SU-DHL-6 (cell line): Measurements from ENCODE around the gene KPRP.

Source experiments
- H2AFZ ChIP-seq: fragments of 200-600 bp; sonication (generic); 2 replicates; pipeline ENCODE4 v1.6.1; 2014; ENCODE audit warnings: low read depth, mild to moderate bottlenecking, moderate library complexity, mixed read lengths, antibody characterized with exemption, low read length; ENCODE audit not compliant: severe bottlenecking
- H3F3A ChIP-seq: fragments of 200-600 bp; shearing (Covaris generic); 2 replicates; pipeline ENCODE4 v1.6.0; 2016; ENCODE audit warnings: antibody characterized with exemption, mild to moderate bottlenecking; ENCODE audit not compliant: insufficient read depth
- H3K27ac ChIP-seq: fragments of 200-600 bp; sonication (generic); 2 replicates; pipeline ENCODE4 v1.5.1; 2016; ENCODE audit warnings: low read depth, mild to moderate bottlenecking, low read length, moderate library complexity, mixed read lengths
- H3K27me3 ChIP-seq: fragments of 200-600 bp; sonication (generic), shearing (Covaris generic); 2 replicates; pipeline ENCODE4 v1.6.0; 2014; ENCODE audit warnings: mild to moderate bottlenecking, low read length
- H3K36me3 ChIP-seq: fragments of 200-600 bp; sonication (generic); 2 replicates; pipeline ENCODE4 v1.6.1; 2014; ENCODE audit warnings: mild to moderate bottlenecking, low read length, mixed read lengths
- H3K4me2 ChIP-seq: fragments of 300-600, 200-600 bp; shearing (Covaris generic), sonication (generic); 2 replicates; pipeline ENCODE4 v1.6.0; 2014; ENCODE audit warnings: low read length, low read depth, mild to moderate bottlenecking; ENCODE audit not compliant: poor library complexity, severe bottlenecking
- H3K4me3 ChIP-seq: fragments of 200-600 bp; sonication (generic); 2 replicates; pipeline ENCODE4 v1.5.1; 2014; ENCODE audit warnings: antibody characterized with exemption, low read length, mild to moderate bottlenecking, mixed read lengths; ENCODE audit not compliant: insufficient read depth, poor library complexity, severe bottlenecking
- H3K79me2 ChIP-seq: fragments of 200-600 bp; sonication (generic); 2 replicates; pipeline ENCODE4 v1.6.1; 2014; ENCODE audit warnings: mild to moderate bottlenecking, low read length, moderate library complexity; ENCODE audit not compliant: insufficient read depth
- H3K9ac ChIP-seq: fragments of 200-600 bp; sonication (generic); 2 replicates; pipeline ENCODE4 v1.7.0; 2014; ENCODE audit warnings: mild to moderate bottlenecking, low read length
- H3K9me2 ChIP-seq: fragments of 200-600 bp; sonication (generic); replicated peaks from 2 replicates; pipeline ENCODE4 v1.6.1; 2014; ENCODE audit warnings: low read length; ENCODE audit not compliant: insufficient read depth
- H3K9me3 ChIP-seq: fragments of 200-600 bp; sonication (generic); 2 replicates; pipeline ENCODE4 v1.6.1; 2014; ENCODE audit warnings: low read length, mixed read lengths; ENCODE audit not compliant: insufficient read depth
- H4K20me1 ChIP-seq: fragments of 200-600 bp; sonication (generic); 2 replicates; pipeline ENCODE4 v1.6.1; 2014; ENCODE audit warnings: low read depth, mild to moderate bottlenecking, antibody characterized with exemption, low read length, moderate library complexity, mixed read lengths
- CTCF ChIP-seq: fragments of 200-600 bp; sonication (generic); IDR thresholded peaks from one replicate; pipeline ENCODE4 v1.5.1; 2017; ENCODE audit warnings: antibody characterized with exemption, mild to moderate bottlenecking, low read length, moderate library complexity; ENCODE audit not compliant: insufficient read depth, poor library complexity, severe bottlenecking
- EZH2phosphoT487 ChIP-seq: fragments of 200-600 bp; sonication (generic), shearing (Covaris generic); conservative IDR thresholded peaks from 2 replicates; pipeline ENCODE4 v1.6.1; 2018; ENCODE audit warnings: mild to moderate bottlenecking, antibody characterized with exemption, low read length, moderate library complexity, mixed read lengths

The KPRP gene

GRCh38 chr1:152739841-152740240 is 18.0 kb upstream of the KPRP start:
- Histone ChIP-seq H3F3A (no peaks in the 10 kb centered on the region), H3K27ac (no peak overlapping the region), H3K9me2 (no peaks in the 10 kb centered on the region), H3K4me3 (no peak overlapping the region), H2AFZ (no peak overlapping the region), H3K79me2 (no peaks in the 10 kb centered on the region), H4K20me1 (no peaks in the 10 kb centered on the region), H3K27me3 (no peaks in the 10 kb centered on the region), H3K9me3 (no peaks in the 10 kb centered on the region), H3K36me3 (no peaks in the 10 kb centered on the region), H3K4me2 (no peak overlapping the region), H3K9ac (no peak overlapping the region)
- TF ChIP-seq CTCF (no peak), EZH2phosphoT487 (no peak)

- no peak overlapping the region for H3K4me3 ChIP-seq
- no peak overlapping the region for H2AFZ ChIP-seq
- H3K79me2 ChIP-seq: no peaks in the 10 kb centered on the region
- H3K27me3 ChIP-seq: no peaks in the 10 kb centered on the region
- no peaks in the 10 kb centered on the region for H4K20me1 ChIP-seq
- no peaks in the 10 kb centered on the region for H3K36me3 ChIP-seq
- TF ChIP-seq EZH2phosphoT487 (no peak), CTCF (no peak)
- H3K27ac ChIP-seq: no peak overlapping the region
- no peaks in the 10 kb centered on the region for H3F3A ChIP-seq
- H3K9ac ChIP-seq: no peak overlapping the region
- no peaks in the 10 kb centered on the region for H3K9me2 ChIP-seq
- H3K9me3 ChIP-seq: no peaks in the 10 kb centered on the region
- H3K4me2 ChIP-seq: no peak overlapping the region
Observed at GRCh38 chr1:152741656-152742055, 16.2 kb upstream of the KPRP start.

- no peaks in the 10 kb centered on the region for H3K27me3 ChIP-seq
- H3K79me2 ChIP-seq: no peaks in the 10 kb centered on the region
- no peak overlapping the region for H3K9ac ChIP-seq
- no peaks in the 10 kb centered on the region for H3K9me2 ChIP-seq
- H3K27ac ChIP-seq: no peak overlapping the region
- no peaks in the 10 kb centered on the region for H4K20me1 ChIP-seq
- no peak overlapping the region for H3K4me2 ChIP-seq
- H3K36me3 ChIP-seq: no peaks in the 10 kb centered on the region
- no peaks in the 10 kb centered on the region for H3K9me3 ChIP-seq
- no peak for TF ChIP-seq EZH2phosphoT487
- no peak for TF ChIP-seq CTCF
- no peak overlapping the region for H2AFZ ChIP-seq
- H3F3A ChIP-seq: no peaks in the 10 kb centered on the region
- no peak overlapping the region for H3K4me3 ChIP-seq
Observed at GRCh38 chr1:152743371-152744145, 14.3 kb upstream of the KPRP start.
